Colonic mucosa (tissue), 4 donors: ENCODE results near the gene MAST3. TPM values are rescaled to one million over a fixed set of nuclear protein-coding genes. Genes with fewer than 3 reads are reported as not detected.

Experiments
- DNase-seq: peaks from one replicate; pipeline ENCODE4 v3.0.0-alpha.2; 2020
- H3K27ac ChIP-seq: fragments of 200-600 bp; one replicate; pipeline ENCODE4 v1.8.0; 2021
- H3K27me3 ChIP-seq: fragments of 200-600 bp; one replicate; pipeline ENCODE4 v1.8.0; 2021
- H3K36me3 ChIP-seq: fragments of 200-600 bp; one replicate; pipeline ENCODE4 v1.8.0; 2021
- H3K4me1 ChIP-seq: fragments of 200-600 bp; one replicate; pipeline ENCODE4 v1.8.0; 2021; ENCODE audit warnings: mild to moderate bottlenecking
- H3K4me3 ChIP-seq: fragments of 200-600 bp; one replicate; pipeline ENCODE4 v1.8.0; 2021
- H3K9ac ChIP-seq, 2 donors: one replicate each; pipeline ENCODE4 v1.7.0; 2013; ENCODE audit warnings: control low read depth in 2 of 2, low read depth in 2 of 2, low read length in 2 of 2
- H3K9me3 ChIP-seq: fragments of 200-600 bp; one replicate; pipeline ENCODE4 v1.8.0; 2021
- CTCF ChIP-seq: fragments of 200-600 bp; IDR thresholded peaks from one replicate; pipeline ENCODE4 v1.8.0; 2022; ENCODE audit warnings: antibody characterized with exemption, mild to moderate bottlenecking
- intact Hi-C: fragments of 100-400 bp; cut with DNase I; formaldehyde crosslinking; loops from one replicate; pipeline ENCODE4 v1.14.1; 2022
- total RNA-seq, 2 donors: library from RNA; stranded (reverse); fragmentation: NEBNext Ultra II Directional in 1 of 2; extraction: Animal tissue kit (Norgen Biotek cat#: 25700) in 1 of 2; gene quantifications; one replicate each; pipeline ENCODE4 v1.2.1, GENCODE V29; 2021
- donor health status: healthy.
- donor health status: DM: no; HTN: no; CAD: no.
- donor health status: DM: no; HTN: no; CAD: no.

MAST3 gene
- total RNA-seq, result 10 to 100 TPM; 24.3 to 30.9 TPM

GRCh38 chr19:18097217-18097992 is at the start of gene MAST3:
TSS of gene MAST3 (plus strand) at chr19:18097778. CDS start at chr19:18097793, 15 bp downstream.
- peaks cover 4% of the 10 kb centered on the region for H3K27me3 ChIP-seq
- peaks cover 5% of the 10 kb centered on the region for H3K4me1 ChIP-seq
- peak; percentile 87 for DNase-seq
- no peak within 1 kb of the TSS for H3K27ac ChIP-seq
- H3K9ac ChIP-seq, result peak within 1 kb of the TSS; percentile 38 to 69
- no peak for TF ChIP-seq CTCF
- no peaks in the 10 kb centered on the region for H3K9me3 ChIP-seq
- H3K36me3 ChIP-seq, result no peaks in the 10 kb centered on the region
- intact Hi-C loops, result no loop called here
- peak within 1 kb of the TSS; percentile 35 for H3K4me3 ChIP-seq

GRCh38 chr19:18049385-18049784 is 48.2 kb upstream of the MAST3 start:
- H3K4me1 ChIP-seq, result peaks cover 17% of the 10 kb centered on the region
- peak; percentile 82 for DNase-seq
- no peak for TF ChIP-seq CTCF
- no peaks in the 10 kb centered on the region for H3K9me3 ChIP-seq
- no peaks in the 10 kb centered on the region for H3K27me3 ChIP-seq
- no peak overlapping the region for H3K9ac ChIP-seq
- no peak overlapping the region for H3K4me3 ChIP-seq
- no peaks in the 10 kb centered on the region for H3K36me3 ChIP-seq
- intact Hi-C loops, result no loop called here
- H3K27ac ChIP-seq, result peak overlapping the region; percentile 49

DNA sequence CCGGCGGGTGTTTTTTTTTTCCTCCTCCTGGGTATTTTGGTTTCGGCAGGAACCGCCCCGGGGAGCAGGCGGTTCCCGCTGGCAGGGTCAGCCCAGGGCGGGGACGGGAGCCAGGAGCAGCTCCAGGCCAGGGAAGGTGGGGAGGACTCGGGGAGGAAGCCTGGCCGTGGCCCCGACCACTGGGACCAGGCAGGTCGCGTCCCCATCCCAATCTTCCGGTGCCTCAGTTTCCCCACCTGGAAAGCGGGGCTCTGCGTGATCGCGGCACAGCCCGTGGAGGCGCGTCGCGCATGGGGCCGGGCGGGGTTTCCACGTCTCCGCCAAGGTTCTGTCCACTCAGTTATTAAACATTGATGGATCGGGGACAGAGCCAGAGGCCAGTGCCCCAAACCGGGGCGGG is 45.7 kb upstream of the MAST3 start:
- Histone ChIP-seq H3K36me3 (no peaks in the 10 kb centered on the region), H3K4me1 (peaks cover 11% of the 10 kb centered on the region), H3K27ac (no peak overlapping the region), H3K9me3 (no peaks in the 10 kb centered on the region), H3K4me3 (no peak overlapping the region), H3K9ac (peak overlapping the region in 1 of 2 donors; percentile 24), H3K27me3 (no peaks in the 10 kb centered on the region)
- no peak for TF ChIP-seq CTCF
- DNase-seq, result peak; percentile 35
- intact Hi-C loops, result no loop called here

DNA sequence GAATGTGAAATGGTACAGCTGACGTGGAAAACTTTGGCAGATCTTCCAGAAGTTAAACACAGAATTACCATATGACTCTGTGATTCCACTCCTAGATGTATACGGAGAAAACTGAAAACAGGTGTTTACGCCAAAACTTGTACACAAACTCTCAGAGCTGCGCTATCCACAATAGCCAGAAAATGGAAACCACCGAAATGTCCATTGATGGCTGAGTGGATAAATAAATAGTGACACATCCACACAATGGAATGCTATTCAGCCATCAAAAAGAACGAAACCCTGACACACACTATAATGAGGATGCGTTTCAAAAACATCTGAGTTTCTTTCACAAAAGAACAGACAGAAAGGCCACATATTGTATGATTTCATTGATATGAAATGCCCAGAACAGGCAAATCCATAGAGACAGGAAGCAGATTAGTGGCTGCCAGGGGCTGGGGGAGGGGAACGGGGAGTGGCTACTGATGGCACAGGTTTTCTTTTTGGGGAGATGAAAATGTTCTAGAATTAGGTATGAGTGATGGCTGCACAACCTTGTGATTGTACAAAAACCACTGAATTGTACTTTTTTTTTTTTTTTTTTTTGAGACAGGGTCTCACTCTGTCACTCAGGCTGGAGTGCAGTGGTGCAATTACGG is 43.9 kb upstream of the MAST3 start:
- no peak for DNase-seq
- Histone ChIP-seq H3K4me3 (no peak overlapping the region), H3K27ac (no peak overlapping the region), H3K4me1 (peaks cover 8% of the 10 kb centered on the region), H3K9ac (no peak overlapping the region), H3K27me3 (no peaks in the 10 kb centered on the region), H3K36me3 (no peaks in the 10 kb centered on the region), H3K9me3 (no peaks in the 10 kb centered on the region)
- intact Hi-C loops, result no loop called here
- no peak for TF ChIP-seq CTCF

DNA sequence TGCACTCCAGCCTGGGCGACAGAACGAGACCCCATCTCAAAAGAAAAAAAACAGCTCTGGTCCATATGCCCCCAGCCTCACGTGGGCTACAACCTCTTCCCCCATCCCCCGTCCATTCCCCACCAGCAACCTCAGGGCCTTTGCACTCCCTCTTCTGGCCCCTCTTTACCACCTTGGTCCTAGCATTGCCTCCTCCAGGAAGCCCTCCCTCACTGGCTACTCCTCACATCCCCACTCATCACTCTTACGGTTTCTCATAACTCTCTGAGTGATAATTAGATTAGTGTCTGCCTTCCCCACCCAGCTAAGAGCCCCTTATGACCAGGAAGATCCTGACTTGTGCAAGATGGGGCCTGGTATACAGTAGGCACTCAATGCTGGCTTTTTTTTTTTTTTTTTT is 41.6 kb upstream of the MAST3 start:
- intact Hi-C loops, result loop anchor here (5.0 kb wide), 1 partner anchor 119 kb away; no protein-coding TSS in a partner anchor
- Histone ChIP-seq H3K9ac (no peak overlapping the region), H3K27ac (no peak overlapping the region), H3K36me3 (no peaks in the 10 kb centered on the region), H3K9me3 (no peaks in the 10 kb centered on the region), H3K4me3 (no peak overlapping the region), H3K27me3 (no peaks in the 10 kb centered on the region), H3K4me1 (no peaks in the 10 kb centered on the region)
- DNase-seq, result no peak
- no peak for TF ChIP-seq CTCF
